Gastroesophageal sphincter (tissue), 3 donors: ENCODE measurements around the gene OR10A2.

ENCODE experiments used
- EP300 ChIP-seq: sonication (generic); formaldehyde crosslinking; IDR thresholded peaks from one replicate; pipeline ENCODE4 v1.6.1; 2017; ENCODE audit warnings: antibody characterized with exemption, mild to moderate bottlenecking
- POLR2A ChIP-seq, 2 donors: fragments of 450-650 bp; IDR thresholded peaks; one replicate each; pipeline ENCODE4 v1.6.1; 2017; ENCODE audit warnings: antibody characterized with exemption in 2 of 2, mild to moderate bottlenecking in 2 of 2, moderate library complexity in 1 of 2
- POLR2AphosphoS5 ChIP-seq: sonication (generic); formaldehyde crosslinking; IDR thresholded peaks from one replicate; pipeline ENCODE4 v1.6.1; 2017; ENCODE audit warnings: antibody characterized with exemption
- TF ChIP-seq, protein P1 (sequence below), 4 experiments: fragments of 200-600 bp in 2 of 4; fragments of 450-650 bp in 2 of 4; sonication (generic) in 1 of 4; IDR thresholded peaks; one replicate each; pipeline ENCODE4 v1.5.1; 2017 to 2019; ENCODE audit warnings: antibody characterized with exemption in 4 of 4, mild to moderate bottlenecking in 2 of 4, moderate library complexity in 2 of 4

DNA sequence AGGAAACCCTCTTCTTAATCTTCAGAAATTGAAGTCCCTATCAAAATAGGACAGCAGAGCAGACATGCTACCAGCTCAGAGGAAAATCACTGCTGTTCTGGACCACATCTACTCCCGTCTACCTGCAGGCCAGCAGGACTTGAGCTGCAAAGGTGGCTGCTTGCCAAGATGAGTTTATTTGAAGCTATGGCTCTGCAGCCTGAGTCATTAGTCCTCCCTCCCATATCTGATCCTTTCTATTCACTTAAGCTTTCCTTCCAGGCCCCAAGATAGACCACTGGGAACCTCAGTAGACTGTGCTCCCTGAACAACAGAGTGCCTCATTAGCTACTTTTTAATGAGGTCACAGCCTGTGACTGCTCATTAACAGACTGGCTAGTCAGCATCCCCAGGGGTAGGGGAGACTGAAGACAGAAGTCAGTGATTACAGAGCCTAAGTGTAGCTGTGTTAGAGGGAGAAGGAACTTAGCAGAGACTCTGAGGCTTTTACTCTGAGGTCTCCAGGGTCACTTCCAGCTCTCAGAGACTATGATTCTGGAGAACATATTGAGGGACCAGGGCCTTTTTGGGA lies 6.8 kb upstream of the OR10A2 start:
- TF ChIP-seq, protein P1, sequence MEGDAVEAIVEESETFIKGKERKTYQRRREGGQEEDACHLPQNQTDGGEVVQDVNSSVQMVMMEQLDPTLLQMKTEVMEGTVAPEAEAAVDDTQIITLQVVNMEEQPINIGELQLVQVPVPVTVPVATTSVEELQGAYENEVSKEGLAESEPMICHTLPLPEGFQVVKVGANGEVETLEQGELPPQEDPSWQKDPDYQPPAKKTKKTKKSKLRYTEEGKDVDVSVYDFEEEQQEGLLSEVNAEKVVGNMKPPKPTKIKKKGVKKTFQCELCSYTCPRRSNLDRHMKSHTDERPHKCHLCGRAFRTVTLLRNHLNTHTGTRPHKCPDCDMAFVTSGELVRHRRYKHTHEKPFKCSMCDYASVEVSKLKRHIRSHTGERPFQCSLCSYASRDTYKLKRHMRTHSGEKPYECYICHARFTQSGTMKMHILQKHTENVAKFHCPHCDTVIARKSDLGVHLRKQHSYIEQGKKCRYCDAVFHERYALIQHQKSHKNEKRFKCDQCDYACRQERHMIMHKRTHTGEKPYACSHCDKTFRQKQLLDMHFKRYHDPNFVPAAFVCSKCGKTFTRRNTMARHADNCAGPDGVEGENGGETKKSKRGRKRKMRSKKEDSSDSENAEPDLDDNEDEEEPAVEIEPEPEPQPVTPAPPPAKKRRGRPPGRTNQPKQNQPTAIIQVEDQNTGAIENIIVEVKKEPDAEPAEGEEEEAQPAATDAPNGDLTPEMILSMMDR (IDR thresholded peaks at IDR 0.05), result no peak
- TF ChIP-seq POLR2A (IDR thresholded peaks at IDR 0.05) (no peak), POLR2AphosphoS5 (no peak), EP300 (no peak)
